Uterus (tissue), 2 donors: Measurements from ENCODE around the gene CCNA2.

ENCODE experiments used
- POLR2A ChIP-seq, 2 donors: fragments of 450-650 bp; IDR thresholded peaks; one replicate each; pipeline ENCODE4 v1.6.1; 2016; ENCODE audit warnings: antibody characterized with exemption in 2 of 2, mild to moderate bottlenecking in 1 of 2, moderate library complexity in 1 of 2
- TF ChIP-seq, protein P1 (sequence below), 4 experiments: fragments of 200-600 bp in 2 of 4; fragments of 450-650 bp in 2 of 4; sonication (generic) in 2 of 4; IDR thresholded peaks; one replicate each; pipeline ENCODE4 v1.5.1; 2016 to 2019; ENCODE audit warnings: antibody characterized with exemption in 4 of 4, mild to moderate bottlenecking in 2 of 4, moderate library complexity in 1 of 4

GRCh38 chr4:121869841-121870822, 46.4 kb upstream of the CCNA2 start, which contains the start of gene BBS7:
- TF ChIP-seq, protein P1, sequence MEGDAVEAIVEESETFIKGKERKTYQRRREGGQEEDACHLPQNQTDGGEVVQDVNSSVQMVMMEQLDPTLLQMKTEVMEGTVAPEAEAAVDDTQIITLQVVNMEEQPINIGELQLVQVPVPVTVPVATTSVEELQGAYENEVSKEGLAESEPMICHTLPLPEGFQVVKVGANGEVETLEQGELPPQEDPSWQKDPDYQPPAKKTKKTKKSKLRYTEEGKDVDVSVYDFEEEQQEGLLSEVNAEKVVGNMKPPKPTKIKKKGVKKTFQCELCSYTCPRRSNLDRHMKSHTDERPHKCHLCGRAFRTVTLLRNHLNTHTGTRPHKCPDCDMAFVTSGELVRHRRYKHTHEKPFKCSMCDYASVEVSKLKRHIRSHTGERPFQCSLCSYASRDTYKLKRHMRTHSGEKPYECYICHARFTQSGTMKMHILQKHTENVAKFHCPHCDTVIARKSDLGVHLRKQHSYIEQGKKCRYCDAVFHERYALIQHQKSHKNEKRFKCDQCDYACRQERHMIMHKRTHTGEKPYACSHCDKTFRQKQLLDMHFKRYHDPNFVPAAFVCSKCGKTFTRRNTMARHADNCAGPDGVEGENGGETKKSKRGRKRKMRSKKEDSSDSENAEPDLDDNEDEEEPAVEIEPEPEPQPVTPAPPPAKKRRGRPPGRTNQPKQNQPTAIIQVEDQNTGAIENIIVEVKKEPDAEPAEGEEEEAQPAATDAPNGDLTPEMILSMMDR (IDR thresholded peaks at IDR 0.05): no peak
- peak; percentile 87 to 90 for TF ChIP-seq POLR2A (IDR thresholded peaks at IDR 0.05)
